ENCODE data around the gene CCDC32. TPM values are rescaled to one million over a fixed set of nuclear protein-coding genes. Genes with fewer than 3 reads are reported as not detected.
A peak's percentile ranks its signal among the peaks of the same experiment; 100 is the strongest.

Gene CCDC32
- polyA plus RNA-seq, 2 of the 4 experiments (the other 2 are of a cell fraction): 9.7 to 27.0 TPM

- 39% methylated on average over 8 of the region's 8 CpGs for WGBS (ENCODE audit: missing lambda C conversion rate)
- no peak for ATAC-seq
- H3K27ac ChIP-seq: no peak overlapping the region
- POLR2A ChIA-PET: interaction anchor here (1.0 kb wide), 1 partner anchor 22 kb away, joined by 3 read pairs; the partner anchor contains the start of gene RPUSD2
- no peak for DNase-seq (ENCODE audit: low read depth in 1 of 2, low spot score in 1 of 2)
- TF ChIP-seq POLR2A (IDR thresholded peaks at IDR 0.05; ENCODE audit: low read length) (no peak), CHD2 (IDR thresholded peaks at IDR 0.05; ENCODE audit: low read length, partially characterized antibody) (no peak), FOSL2 (IDR thresholded peaks at IDR 0.05) (no peak), FOSL2 (CRISPR knock-in tag; IDR thresholded peaks at IDR 0.05) (no peak), NPAS2 (CRISPR knock-in tag; IDR thresholded peaks at IDR 0.05; ENCODE audit: borderline replicate concordance) (no peak), HOXA7 (CRISPR knock-in tag; IDR thresholded peaks at IDR 0.05) (no peak), FOSB (CRISPR knock-in tag; IDR thresholded peaks at IDR 0.05) (no peak), NFE2L2 (conservative IDR thresholded peaks at IDR 0.05; ENCODE audit: low read length) (no peak), KDM5A (IDR thresholded peaks at IDR 0.05) (no peak)
- CTCF ChIA-PET: interaction anchor here (1.1 to 2.3 kb wide), 3 partner anchors 22 to 268 kb away, joined by 3 to 8 read pairs (median 5); partner anchors contain the start of gene RPUSD2
- H3K4me2 ChIP-seq: 0 out of 3 replicates have a peak overlapping the region, but pooled peaks have one; percentile 14
- FAIRE-seq: no peak
- H3K9me3 ChIP-seq: no peaks in the 10 kb centered on the region
- peaks cover 10% of the 10 kb centered on the region; the same call in 2 of the 3 replicates for H3K4me1 ChIP-seq
- H3K4me3 ChIP-seq: no peak overlapping the region
These were observed 26.5 kb upstream of the CCDC32 start for GRCh38 chr15:40591389-40591788.

DNA sequence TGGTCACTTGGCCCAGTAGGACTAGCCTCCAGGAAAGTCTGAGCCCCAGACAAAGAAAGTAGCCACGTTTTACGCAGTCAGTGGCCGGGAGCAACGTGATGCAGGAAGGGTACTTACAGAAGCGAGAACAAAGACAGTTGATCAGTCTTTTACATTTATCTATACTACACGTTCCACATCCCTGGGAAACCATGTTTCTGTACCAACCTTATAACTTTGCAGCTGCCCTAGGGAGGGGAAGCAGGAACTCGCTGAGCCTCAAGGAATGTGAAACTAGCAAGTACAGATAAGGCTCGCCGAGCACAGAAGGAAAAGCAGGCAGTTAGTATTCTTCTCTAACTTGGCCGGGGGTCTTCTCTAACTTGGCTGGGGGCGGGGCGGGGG lies 25.8 kb upstream of the CCDC32 start:
- Histone ChIP-seq H3K4me2 (no peak overlapping the region), H3K9me3 (no peaks in the 10 kb centered on the region), H3K4me3 (no peak overlapping the region), H3K4me1 (peaks cover 6% of the 10 kb centered on the region; the same call in 2 of the 3 replicates), H3K27ac (no peak overlapping the region)
- CTCF ChIA-PET: interaction anchor here (0.7 to 2.3 kb wide), 7 partner anchors 14 to 268 kb away, joined by 3 to 8 read pairs (median 5); partner anchors contain the start of gene RPUSD2
- no peak for ATAC-seq
- TF ChIP-seq HOXA7 (CRISPR knock-in tag; IDR thresholded peaks at IDR 0.05) (no peak), RFX5 (IDR thresholded peaks at IDR 0.05) (no peak), BCL3 (IDR thresholded peaks at IDR 0.05) (no peak), FOSB (CRISPR knock-in tag; IDR thresholded peaks at IDR 0.05) (no peak), ESRRA (IDR thresholded peaks at IDR 0.05; ENCODE audit: borderline replicate concordance, low read length) (no peak), ZC3H11A (IDR thresholded peaks at IDR 0.05) (no peak)
- FAIRE-seq: no peak
- WGBS (ENCODE audit: missing lambda C conversion rate): 79% methylated on average over 9 of the region's 12 CpGs
- POLR2A ChIA-PET: no interaction called here
- no peak for DNase-seq (ENCODE audit: low read depth in 1 of 2, low spot score in 1 of 2)

DNA sequence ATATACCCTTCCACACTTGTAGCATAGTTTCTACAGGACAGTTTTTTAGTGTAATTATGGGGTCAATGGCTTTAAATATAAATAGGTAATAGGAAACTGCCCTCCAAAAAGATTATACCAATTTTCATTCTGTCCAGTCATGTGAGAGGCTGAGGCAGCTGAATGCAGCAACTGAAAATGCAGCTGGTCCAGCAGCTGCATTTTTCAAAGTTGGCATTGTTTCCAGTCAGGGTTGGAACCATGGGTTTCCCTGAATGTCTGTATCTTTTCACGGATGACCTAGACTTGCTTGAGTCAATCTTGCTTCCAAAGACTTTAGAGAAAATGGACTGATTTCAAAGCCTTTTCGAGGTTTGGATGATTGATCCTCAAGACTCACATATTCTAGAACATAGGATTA lies 19.3 kb upstream of the CCDC32 start:
- no peaks in the 10 kb centered on the region for H3K9me3 ChIP-seq
- POLR2A ChIA-PET: interaction anchor here (0.6 to 1.0 kb wide), 4 partner anchors 15 to 88 kb away, joined by 3 to 11 read pairs (median 4); partner anchors contain the start of genes CCDC32 and RPUSD2
- 3% methylated on average over 2 of the region's 2 CpGs for WGBS (ENCODE audit: missing lambda C conversion rate)
- FAIRE-seq: no peak
- H3K4me2 ChIP-seq: peak overlapping the region; percentile 84
- TF ChIP-seq ZNF302 (CRISPR knock-in tag; IDR thresholded peaks at IDR 0.05) (no peak), NFE2L2 (conservative IDR thresholded peaks at IDR 0.05; ENCODE audit: low read length) (no peak), BCL3 (IDR thresholded peaks at IDR 0.05) (no peak), NPAS2 (CRISPR knock-in tag; IDR thresholded peaks at IDR 0.05; ENCODE audit: borderline replicate concordance) (no peak), EHF (CRISPR knock-in tag; IDR thresholded peaks at IDR 0.05) (no peak), RARB (CRISPR knock-in tag; IDR thresholded peaks at IDR 0.05) (no peak), ESRRA (IDR thresholded peaks at IDR 0.05; ENCODE audit: borderline replicate concordance, low read length) (no peak), JUN (IDR thresholded peaks at IDR 0.05) (no peak), KDM5A (IDR thresholded peaks at IDR 0.05) (no peak), POLR2A (IDR thresholded peaks at IDR 0.05; ENCODE audit: low read length) (no peak), HOXB5 (CRISPR knock-in tag; IDR thresholded peaks at IDR 0.05) (no peak), JUNB (IDR thresholded peaks at IDR 0.05) (no peak), RFX5 (IDR thresholded peaks at IDR 0.05) (no peak), SMC3 (IDR thresholded peaks at IDR 0.05) (no peak)
- TF ChIP-seq, protein P1, sequence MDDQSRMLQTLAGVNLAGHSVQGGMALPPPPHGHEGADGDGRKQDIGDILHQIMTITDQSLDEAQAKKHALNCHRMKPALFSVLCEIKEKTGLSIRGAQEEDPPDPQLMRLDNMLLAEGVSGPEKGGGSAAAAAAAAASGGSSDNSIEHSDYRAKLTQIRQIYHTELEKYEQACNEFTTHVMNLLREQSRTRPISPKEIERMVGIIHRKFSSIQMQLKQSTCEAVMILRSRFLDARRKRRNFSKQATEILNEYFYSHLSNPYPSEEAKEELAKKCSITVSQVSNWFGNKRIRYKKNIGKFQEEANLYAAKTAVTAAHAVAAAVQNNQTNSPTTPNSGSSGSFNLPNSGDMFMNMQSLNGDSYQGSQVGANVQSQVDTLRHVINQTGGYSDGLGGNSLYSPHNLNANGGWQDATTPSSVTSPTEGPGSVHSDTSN (IDR thresholded peaks at IDR 0.05): no peak
- DNase-seq (ENCODE audit: low read depth in 1 of 2, low spot score in 1 of 2): no peak
- H3K4me1 ChIP-seq: peaks cover 9% of the 10 kb centered on the region; the same call in 2 of the 3 replicates
- H3K4me3 ChIP-seq: peak overlapping the region; percentile 54
- CTCF ChIA-PET: no interaction called here
- peak overlapping the region; percentile 82 to 93 for H3K27ac ChIP-seq
- ATAC-seq: no peak

All from A549 (cell line).